ENCODE measurements around the gene SYNC.

DNA sequence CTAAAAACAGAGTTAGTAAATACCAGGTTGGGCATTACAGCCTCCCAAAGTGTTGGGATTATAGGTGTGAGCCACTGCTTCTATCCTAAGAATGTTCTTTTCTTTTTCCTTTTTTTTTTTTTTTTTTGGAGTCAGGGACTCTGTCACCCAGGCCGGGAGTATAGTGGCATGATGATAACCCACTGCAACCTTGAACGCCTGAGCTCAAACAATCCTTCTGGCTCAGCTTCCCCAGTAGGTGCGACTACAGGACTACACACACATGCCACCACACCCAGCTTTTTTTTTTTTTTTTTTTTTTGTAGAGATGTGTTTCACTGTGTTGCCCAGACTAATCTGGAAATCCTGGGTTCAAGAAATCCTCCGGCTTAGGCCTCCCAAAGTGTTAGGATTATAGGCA lies 58.1 kb downstream of the SYNC start:
- TF ChIP-seq POLR2A (conservative IDR thresholded peaks at IDR 0.05) = no peak
- TF ChIP-seq MAFF (IDR thresholded peaks at IDR 0.05; ENCODE audit: low read length) = no peak
- TF ChIP-seq EZH2 (IDR thresholded peaks at IDR 0.05; ENCODE audit: borderline replicate concordance, low read depth, low read length) = no peak

Data from K562 (cell line).